ENCODE results near the gene CSRP3.
A peak's percentile ranks its signal among the peaks of the same experiment; 100 is the strongest.
"Not testable (repeated sequence)": the region's sequence is repeated elsewhere in the genome, so short reads cannot be mapped to it uniquely, and the experiment has no call there.

The CSRP3 gene

DNA sequence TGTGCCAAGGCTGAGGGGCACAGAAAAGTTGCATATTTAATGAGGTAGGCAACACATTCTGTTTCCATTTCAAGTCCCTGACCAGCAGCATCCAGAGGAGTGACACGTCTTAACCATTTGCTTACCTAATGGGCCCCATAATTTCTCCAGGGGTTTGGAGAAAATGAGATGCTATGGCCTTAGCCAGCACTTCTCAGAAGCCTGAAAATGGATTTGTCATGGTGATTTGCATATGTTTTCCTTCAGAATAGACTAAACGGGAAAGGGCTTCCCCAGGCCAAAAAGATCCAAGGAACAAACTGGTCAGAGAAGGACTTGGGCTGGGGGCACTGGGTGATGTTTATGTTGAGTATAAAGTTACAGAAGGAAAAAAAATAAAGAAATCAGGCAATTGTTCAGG is 16.7 kb downstream of the CSRP3 start:
- DNase-seq, result no peak

DNA sequence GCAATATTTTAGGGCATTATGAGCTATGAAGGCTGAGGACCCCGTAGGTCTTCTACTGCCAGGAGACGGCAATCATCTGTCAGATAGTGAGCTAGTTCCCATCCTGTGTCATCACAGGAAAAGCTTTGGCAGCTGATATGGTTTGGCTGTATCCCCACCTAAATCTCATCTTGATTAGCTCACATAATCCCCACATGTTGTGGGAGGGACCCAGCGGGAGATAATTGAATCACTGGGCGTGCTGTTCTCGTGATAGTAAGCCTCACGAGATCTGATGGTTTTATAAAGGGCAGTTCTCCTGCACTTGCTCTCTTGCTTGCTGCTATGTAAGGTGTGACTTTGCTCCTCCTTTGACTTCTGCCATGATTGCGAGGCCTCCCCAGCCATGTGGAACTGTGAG is 18.1 kb downstream of the CSRP3 start:
- DNase-seq, result no peak

DNA sequence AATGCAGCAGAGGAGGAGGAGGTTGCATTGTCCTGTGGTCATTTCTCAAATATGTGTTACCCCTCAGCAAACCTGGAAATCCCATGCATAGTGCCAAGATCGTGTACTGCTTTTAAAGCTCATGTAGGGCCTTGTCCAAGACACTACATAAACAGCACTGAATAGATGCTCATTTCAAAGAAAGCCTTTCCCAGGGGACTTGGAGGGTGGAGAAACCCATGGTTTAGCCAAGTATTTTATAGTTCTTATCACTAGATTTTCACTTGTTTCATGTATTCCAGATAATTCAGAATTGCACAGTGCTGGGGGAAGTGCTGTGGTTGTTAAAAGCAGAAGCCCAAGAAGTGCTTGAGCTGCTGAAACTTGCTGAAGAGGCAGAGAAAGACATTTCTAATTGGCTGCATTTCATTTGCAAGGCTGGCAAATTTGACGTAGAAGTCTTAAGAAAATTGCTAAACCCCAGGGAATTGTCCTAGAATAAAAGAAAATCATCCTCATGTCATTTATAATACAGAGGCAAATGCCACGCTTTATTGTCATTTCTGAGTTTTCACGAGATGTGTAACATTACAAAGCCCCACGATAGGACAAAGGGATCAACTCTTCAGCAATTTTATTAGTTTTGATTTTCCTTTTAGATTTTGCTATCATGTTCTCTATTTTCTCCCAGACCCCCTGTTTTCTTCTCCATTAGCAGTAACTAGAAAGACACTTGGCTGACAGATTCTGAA is 20.1 kb downstream of the CSRP3 start:
- DNase-seq, result no peak

DNA sequence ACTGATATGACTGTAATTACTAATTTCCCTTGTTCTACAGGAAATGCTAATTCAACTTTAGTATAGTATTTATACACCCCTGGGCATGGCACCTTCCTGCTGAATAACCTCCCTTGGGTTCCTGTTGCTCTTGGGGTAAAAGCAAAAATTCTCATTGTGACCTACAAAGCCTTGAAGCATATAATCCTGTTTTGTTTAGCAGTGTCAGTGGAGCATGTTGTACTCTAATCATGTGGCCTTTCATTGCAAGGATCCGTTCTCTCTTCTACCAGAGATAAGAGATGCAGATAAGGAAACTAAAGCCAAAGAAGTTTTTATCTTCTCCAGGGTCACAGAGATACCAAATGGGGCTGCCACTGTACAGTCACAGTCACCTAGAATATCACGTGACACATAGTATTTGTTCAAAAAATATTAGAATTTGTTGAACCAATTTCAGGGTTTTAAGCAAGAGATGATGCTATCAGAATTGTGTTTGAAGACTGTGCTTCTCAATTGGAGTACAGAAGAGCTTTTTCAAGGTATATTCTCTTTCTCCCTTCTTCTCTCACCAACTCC is 25.1 kb downstream of the CSRP3 start:
- DNase-seq, result no peak

DNA sequence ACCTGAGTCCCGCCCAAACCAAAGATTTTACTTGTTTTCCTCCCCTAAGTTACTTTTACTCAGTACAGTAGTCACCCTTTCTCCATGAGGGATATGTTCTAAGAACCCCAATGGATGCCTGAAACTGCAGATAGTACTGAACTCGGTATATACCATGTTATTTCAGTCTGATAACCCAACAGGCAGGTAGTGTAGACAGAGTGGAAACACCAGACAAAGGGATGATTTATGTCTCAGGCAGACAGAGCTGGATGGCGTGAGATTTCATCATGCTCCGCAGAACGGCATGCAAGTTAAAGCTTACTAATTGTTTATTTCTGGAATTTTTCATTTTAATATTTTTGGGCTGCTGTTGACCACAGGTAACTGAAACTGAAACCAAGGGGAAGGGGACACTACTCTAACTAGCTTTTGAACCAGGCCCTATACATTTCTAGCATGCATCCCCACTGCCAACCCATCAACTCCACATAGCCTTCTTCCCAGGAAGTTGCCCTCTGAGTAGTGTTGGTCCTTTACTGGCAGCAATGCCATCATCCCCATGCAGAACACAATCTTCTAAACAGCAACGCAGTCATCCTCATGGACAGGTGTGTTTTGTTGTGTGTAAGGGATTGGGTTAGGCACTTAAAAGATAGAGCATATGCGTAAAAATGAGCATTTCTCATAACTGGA is 27.7 kb downstream of the CSRP3 start:
- DNase-seq, result no peak

DNA sequence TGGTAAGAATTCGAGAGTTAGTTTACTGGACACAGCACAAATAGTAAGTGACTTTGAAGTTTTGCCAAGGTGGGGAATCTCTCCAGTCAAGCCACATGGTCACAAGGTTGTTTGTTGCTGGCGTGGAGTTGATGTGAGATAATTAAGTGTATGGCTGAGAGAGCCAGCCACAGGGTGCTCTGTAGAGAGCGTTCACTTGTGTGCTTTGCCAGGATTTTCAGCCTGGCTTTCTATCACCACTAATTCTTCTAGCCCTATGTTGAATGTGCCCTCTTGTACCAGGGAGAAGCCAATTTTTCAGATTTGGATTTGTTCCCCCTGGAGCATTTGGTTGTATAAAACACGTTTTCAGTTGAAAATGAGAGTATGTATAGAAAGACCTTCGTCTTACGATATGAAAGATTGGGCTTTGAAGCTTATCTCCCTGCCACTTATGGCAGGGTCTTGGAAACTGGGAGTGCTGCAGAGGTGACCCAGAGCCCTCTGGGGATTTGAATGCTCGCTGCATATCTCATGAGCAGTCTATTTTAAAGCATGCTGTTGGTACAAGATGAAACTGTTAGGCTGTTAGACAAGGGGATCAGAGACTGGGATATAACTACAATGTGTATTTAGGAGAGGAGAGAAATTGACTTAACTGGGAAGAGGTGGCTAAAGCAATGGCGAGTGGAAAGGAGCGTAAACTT is 28.6 kb downstream of the CSRP3 start:
- no peak for DNase-seq

DNA sequence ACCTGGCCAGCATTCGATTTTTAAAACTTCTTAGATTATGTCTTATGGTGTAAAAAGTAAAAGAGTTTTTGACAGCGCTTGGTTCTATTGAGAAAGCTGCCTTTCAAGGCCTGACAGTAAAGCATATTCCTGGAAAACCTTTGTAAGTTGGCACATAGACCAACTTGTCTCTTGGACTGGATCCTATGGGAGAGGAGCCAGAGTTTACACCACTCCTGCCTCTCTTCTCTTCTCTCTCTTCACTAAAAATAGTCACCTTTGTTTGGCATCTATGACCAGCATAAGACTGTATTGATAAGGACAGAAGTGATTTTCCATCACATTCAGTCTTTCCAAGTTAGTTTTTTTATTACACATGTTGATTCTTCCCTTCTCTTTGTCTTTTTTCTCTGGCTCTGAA is 33.7 kb downstream of the CSRP3 start:
- DNase-seq, result no peak

DNA sequence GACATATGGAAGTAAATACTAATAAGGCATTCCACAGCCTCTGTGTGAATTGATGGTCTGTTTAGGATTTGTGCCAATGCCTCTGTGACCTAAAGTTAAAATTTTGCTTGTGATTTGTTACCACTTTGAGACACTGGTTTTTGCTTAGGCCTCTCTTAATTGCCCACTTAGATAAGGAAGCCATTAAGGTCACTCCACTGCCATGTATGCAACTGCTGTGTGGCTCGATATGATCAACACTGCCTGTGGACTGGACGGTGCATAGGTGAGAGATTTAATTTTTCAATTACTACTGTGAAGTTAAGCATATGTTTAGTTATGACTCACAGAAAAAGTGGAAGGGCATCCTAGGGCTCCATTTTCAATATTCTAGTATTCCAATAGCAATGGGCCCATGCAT is 36.9 kb downstream of the CSRP3 start:
- DNase-seq, result no peak

DNA sequence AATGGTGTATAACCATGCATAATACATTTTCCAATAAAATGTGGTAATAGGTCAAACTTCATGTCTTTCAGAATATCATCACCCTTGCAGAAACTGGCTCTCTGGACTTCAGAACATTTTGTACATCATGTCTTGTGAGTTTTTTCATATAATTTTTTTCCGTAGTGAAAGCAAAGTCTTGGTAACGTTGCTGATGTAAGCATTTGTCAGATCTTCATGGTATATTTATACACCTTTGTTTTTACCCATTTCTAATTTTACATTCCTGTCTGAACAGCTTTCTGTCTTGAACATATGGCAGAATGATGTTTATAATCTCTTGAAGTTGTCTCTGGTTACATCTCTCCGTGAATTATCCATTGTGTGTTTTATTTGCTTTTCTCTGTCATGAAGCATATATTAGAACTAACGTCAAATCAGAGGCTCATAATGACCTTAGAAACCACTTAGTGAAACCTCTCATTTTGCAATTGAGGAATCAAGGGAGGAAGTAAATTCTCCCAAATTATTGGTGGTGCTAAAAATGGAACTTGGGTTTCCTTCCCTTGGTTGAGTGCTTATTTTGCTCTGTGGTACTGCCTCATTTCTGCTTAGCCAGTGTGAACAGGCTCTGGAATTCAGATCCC is 37.4 kb downstream of the CSRP3 start:
- DNase-seq, result peak; percentile 95

DNA sequence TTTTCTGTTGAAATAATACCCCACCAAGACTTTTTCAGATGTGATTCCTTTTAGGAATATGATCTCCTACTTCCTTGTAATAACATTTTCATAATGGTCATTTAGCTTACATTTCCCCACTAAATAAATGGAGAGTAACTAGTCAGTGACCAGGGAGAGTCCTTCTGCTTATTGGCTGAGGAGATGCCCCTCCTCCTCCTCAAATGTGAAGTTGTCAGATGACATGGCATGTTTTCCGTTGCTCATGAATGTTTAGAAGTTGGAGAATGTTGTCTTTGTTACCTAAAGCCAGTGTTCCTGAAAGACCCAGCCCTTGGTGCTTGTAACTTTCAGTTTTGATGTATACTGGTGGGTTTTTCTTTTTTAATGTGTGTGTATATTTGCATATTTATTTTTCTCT is 38.2 kb downstream of the CSRP3 start:
- peak; percentile 9 for DNase-seq

DNA sequence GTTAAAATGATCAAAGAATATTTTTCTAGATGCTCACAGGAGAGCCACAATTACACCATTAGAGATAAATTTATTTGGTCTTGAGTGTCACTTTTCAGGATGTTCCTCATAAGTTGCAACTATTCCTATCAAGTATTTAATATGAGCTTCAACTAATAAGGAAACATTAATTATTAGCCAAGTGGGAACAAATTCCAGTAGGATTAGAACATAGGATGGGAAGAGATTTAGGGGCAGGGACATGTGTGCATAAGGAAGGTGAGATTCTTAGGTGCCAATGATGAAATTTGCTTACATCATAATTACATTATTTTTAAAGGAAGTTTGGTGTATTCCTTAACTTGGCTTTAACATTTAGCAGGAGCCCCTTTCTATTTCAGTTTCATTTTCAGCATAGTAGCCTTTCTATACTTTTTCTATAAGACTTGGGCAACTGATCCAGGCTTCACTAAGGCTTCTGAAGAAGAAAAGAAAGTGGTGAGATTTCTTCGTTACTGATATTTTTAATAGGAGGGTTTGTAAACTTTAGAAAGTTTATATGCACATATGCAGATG is 38.8 kb downstream of the CSRP3 start:
- DNase-seq, result no peak

DNA sequence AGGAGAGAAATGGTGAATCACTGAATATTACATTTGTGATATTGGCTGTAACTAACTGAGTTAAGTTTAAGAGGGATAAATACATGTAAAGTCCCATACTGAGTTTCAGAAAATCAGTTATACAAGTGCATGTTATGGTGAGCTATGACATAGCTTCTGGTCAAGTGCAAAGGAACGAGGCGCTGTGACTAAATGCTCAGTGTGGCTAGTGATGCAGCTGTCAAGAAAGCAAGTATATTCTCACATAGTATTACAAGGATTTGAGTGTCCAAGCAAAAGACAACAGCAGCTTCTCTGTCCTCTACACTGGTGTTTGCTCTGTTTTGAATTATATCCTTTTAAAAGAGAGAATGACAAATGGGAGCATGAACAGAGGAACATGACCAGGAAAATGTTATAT is 40.1 kb downstream of the CSRP3 start:
- no peak for DNase-seq

DNA sequence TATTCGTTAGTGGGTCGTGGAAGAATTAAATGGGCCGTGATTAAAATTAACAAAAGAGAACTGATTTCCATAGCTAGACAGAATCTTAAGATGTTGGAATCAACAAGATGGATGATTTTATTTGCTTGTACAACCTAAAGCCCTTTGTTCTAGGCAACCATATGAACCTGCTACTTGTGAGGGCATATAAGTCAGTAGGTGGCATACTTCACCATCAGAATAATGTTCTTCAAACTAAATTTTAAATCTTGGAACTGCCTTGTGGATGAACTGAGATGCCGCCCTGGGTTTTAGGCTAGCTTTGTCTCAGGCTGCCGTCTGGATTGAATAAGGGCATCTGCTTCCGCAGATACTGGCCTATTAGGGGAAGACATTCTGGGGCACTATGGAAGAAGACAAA is 40.9 kb downstream of the CSRP3 start:
- no peak for DNase-seq

DNA sequence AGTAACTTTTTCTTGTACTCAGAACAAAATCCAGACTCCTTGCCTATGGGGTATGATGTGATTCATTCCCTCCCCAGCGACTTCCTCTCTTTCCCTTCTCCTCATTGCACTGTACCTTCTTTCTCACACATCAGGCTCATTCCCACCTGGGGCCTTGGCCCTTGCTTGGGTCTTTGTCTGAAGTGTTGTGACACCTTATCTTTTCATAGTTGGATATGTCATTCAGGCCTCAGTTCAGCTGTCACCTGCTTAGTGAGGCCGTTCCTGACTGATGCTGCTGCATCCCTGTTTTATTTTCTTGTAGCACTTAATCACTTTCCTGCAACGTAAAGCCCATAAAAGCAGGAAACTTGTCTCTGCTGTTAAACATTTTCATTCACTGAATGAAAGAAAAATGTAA is 44.9 kb downstream of the CSRP3 start:
- DNase-seq, result no peak

DNA sequence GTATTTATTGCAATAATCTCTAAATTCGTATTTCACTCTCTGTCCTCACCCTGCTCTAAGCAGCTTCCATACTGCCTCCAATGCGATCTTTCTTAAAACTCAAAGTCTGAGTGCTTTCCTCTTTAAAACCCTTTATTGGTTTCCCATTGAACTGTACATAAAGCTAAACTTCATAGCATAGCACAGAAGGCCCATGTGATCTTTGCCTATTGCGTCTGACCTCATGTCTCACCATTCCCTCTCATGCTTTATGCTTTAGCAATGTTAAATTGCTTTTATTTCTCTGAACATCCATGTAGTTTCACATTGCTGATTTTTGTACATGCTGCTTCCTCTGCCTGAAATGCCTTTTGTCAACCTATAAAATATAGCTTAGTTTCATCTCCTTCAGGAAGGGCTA is 56.5 kb downstream of the CSRP3 start:
- no peak for DNase-seq

DNA sequence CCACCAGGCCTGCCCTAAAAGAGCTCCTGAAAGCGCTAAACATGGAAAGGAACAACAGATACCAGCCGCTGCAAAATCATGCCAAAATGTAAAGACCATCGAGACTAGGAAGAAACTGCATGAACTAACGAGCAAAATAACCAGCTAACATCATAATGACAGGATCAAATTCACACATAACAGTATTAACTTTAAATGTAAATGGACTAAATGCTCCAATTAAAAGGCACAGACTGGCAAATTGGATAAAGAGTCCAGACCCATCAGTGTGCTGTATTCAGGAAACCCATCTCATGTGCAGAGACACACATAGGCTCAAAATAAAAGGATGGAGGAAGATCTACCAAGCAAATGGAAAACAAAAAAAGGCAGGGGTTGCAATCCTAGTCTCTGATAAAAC is 64.9 kb downstream of the CSRP3 start:
- not testable (repeated sequence) for DNase-seq

DNA sequence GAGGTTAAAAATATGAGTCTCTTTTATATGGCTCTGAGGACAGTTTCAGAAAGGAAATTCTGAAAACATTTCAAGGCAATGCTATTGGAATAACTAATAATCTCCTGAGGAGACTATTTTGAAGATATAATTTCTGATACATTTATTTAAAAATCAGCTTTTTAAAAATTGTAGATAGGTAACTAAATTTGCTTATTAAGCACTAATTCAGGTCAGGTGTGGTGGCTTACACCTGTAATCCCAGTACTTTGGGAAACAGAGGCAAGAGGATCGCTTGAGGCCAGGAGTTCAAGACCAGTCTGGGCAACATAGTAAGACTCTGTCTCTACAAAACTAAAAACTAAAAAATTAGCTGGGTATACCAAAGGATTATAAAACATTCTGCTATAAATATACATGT is 67.8 kb downstream of the CSRP3 start:
- no peak for DNase-seq

Measured in NCI-H2029 treated with DMSO at 0.1 percent for 48 hours (cell line).